K562 (cell line): Measurements from ENCODE around the gene USHBP1. TPM values are rescaled to one million over a fixed set of nuclear protein-coding genes. Genes with fewer than 3 reads are reported as not detected.

Experiments
- EGR1 ChIP-seq: fragments of 450-650 bp; conservative IDR thresholded peaks from 2 replicates; pipeline ENCODE4 v1.6.1; 2017; ENCODE audit warnings: mild to moderate bottlenecking
- JUN ChIP-seq, 2 experiments: sonication (generic) in 1 of 2; formaldehyde crosslinking in 1 of 2; IDR thresholded peaks; 2 replicates each; pipeline versions ENCODE4 v1.6.1 to v1.8.0; 2012 to 2022; ENCODE audit warnings: borderline replicate concordance in 2 of 2, mild to moderate bottlenecking in 2 of 2, improper control_type of control experiment in 1 of 2, low read depth in 1 of 2, low read length in 1 of 2, missing genetic modification reagents in 1 of 2
- MGA ChIP-seq: fragments of 450-650 bp; IDR thresholded peaks from 2 replicates; pipeline ENCODE4 v1.6.1; 2016; ENCODE audit warnings: mild to moderate bottlenecking, moderate library complexity
- NR1H2 ChIP-seq: sonication (generic); formaldehyde crosslinking; IDR thresholded peaks from 2 replicates; pipeline ENCODE4 v1.4.0; 2020; ENCODE audit warnings: mild to moderate bottlenecking, missing genetic modification reagents
- PCBP1 ChIP-seq: fragments of 200-400 bp; formaldehyde crosslinking; IDR thresholded peaks from 2 replicates; pipeline ENCODE4 v1.6.1; 2018; ENCODE audit warnings: mild to moderate bottlenecking, low read depth, low read length; ENCODE audit not compliant: poor library complexity, severe bottlenecking
- SIN3A ChIP-seq, 2 experiments: fragments of 150-350 bp in 1 of 2; IDR thresholded peaks; 2 replicates each; pipeline ENCODE4 v1.6.1; 2011 to 2016; ENCODE audit warnings: borderline replicate concordance in 2 of 2, low read depth in 2 of 2, low read length in 2 of 2, mild to moderate bottlenecking in 2 of 2, moderate library complexity in 2 of 2; ENCODE audit not compliant: control insufficient read depth in 1 of 2
- SMARCA5 ChIP-seq: fragments of 450-650 bp; IDR thresholded peaks from 2 replicates; pipeline ENCODE4 v1.6.1; 2016
- SP1 ChIP-seq: sonication (generic); formaldehyde crosslinking; IDR thresholded peaks from 2 replicates; pipeline ENCODE4 v1.8.1; 2022; ENCODE audit warnings: mild to moderate bottlenecking, missing genetic modification reagents
- VEZF1 ChIP-seq: fragments of 200-800 bp; sonication (Bioruptor generic); IDR thresholded peaks from 2 replicates; pipeline ENCODE4 v1.6.1; 2017; ENCODE audit warnings: missing genetic modification characterization, missing compliant biosample characterization
- WHSC1 ChIP-seq: IDR thresholded peaks from one replicate; pipeline ENCODE4 v1.6.1; 2012; ENCODE audit warnings: low read length, control low read depth, inconsistent platforms
- ZBTB7A ChIP-seq: IDR thresholded peaks from 2 replicates; pipeline ENCODE4 v1.6.1; 2011; ENCODE audit warnings: low read depth, mild to moderate bottlenecking, low read length, moderate library complexity, borderline replicate concordance; ENCODE audit not compliant: control insufficient read depth
- polyA plus RNA-seq, 8 experiments: library from polyadenylated mRNA; depleted of rRNA in 4 of 8; stranded (reverse) in 5 of 8; unstranded in 3 of 8; fragments of >200 nt; fragmentation: Nextera tagmentation in 2 of 8; fragmentation: Illumina TruSeq in 1 of 8; extraction: Ambion mirVana in 2 of 8; extraction: Trizol in 1 of 8; gene quantifications; 2 replicates each; pipeline versions ENCODE4 v1.2.1 to v1.2.3, GENCODE V29; 2011 to 2014; ENCODE audit warnings: inconsistent platforms in 1 of 8, missing spikeins in 1 of 8
- total RNA-seq, 7 experiments: library from RNA; depleted of rRNA in 6 of 7; stranded (reverse); fragments of >200 nt in 6 of 7; fragmentation: Illumina TruSeq in 2 of 7; extraction: Trizol in 2 of 7; gene quantifications; 2 replicates each; pipeline versions ENCODE4 v1.2.1 to v1.2.3, GENCODE V29; 2011 to 2021; ENCODE audit warnings: low replicate concordance in 1 of 7

The USHBP1 gene
- total and polyA plus RNA-seq, 9 of the 15 experiments (the other 6 are each of a cell fraction or from before 2014, with no cell fraction given): 0.03 to 0.10 (median 0.05) TPM; not detected in 5

- TF ChIP-seq MGA (peak; percentile 89), SP1 (peak; percentile 75; the same call in 1 of the 2 replicates), EGR1 (peak; percentile 62), SMARCA5 (0 out of 2 replicates have a peak, but pooled peaks have one; percentile 11), NR1H2 (no peak), SIN3A (IDR thresholded peaks at IDR 0.05; ENCODE audit: borderline replicate concordance in 2 of 2, control insufficient read depth in 1 of 2, low read depth in 2 of 2, low read length in 2 of 2) (peak in 1 of 2 experiments; percentile 40; a peak in 1 of 4 replicates), JUN (IDR thresholded peaks at IDR 0.05; ENCODE audit: borderline replicate concordance, low read depth, low read length) (peak; percentile 29; the same call in 1 of the 2 replicates), JUN (CRISPR knock-in tag; IDR thresholded peaks at IDR 0.05; ENCODE audit: borderline replicate concordance) (no peak), VEZF1 (CRISPR knock-in tag) (peak; percentile 53), PCBP1 (peak; percentile 38), ZBTB7A (no peak), WHSC1 (no peak)
Measured at GRCh38 chr19:17305517-17306284, 41.2 kb upstream of the USHBP1 start, which contains the start of gene MRPL34 (continued).
